TTC549 (cell line): Measurements from ENCODE around the gene NUDT8.
"Not testable (repeated sequence)": the region's sequence is repeated elsewhere in the genome, so short reads cannot be mapped to it uniquely, and the experiment has no call there.

Experiments
- FAIRE-seq: peaks from 2 replicates; lab custom pipeline; 2012; peaks lifted over from hg19 to GRCh38; lab: Jason Lieb, UNC

The NUDT8 gene

GRCh38 chr11:67660752-67661151 lies 31.0 kb upstream of the NUDT8 start:
- not testable (repeated sequence) for FAIRE-seq

DNA sequence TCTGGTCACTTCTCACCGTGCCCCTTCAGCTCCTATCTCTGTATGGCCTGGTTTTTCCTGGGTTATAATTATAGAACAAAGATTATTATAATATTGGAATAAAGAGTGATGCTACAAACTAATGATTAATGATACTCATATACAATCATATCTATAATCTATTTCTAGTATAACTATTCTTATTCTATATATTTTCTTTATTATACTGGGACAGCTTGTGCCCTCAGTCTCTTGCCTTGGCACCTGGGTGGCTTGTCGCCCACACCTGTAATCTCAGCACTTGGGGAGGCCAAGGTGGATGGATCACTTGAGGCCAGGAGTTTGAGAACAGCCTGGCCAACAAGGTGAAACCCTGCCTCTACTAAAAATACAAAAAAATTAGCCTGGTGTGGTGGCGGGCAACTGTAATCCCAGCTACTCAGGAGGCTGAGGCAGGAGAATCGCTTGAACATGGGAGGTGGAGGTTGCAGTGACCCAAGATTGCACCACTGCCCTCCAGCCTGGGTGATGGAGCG lies 30.0 kb upstream of the NUDT8 start:
- not testable (repeated sequence) for FAIRE-seq

DNA sequence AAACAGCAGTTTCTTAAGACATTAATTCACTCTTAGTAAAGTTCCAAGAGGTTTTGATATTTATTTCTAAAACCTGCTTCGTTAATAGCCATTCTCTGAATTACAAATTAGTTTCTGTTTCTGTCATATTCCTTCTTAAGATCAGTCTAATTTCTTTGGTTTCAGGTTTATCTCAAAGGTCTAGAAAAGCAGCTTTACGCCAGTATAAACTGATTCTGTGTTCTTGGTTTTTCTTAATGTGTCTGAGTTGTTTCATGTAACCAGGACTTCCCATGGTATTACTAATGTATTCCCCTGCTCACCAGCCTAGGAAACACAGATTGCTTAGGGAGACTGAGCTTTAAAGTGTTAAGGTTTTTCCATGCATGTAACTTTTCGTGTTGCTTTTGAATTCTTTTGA lies 27.6 kb upstream of the NUDT8 start:
- no peak for FAIRE-seq

- FAIRE-seq: no peak
Measured at GRCh38 chr11:67656278-67656922, 26.7 kb upstream of the NUDT8 start.

DNA sequence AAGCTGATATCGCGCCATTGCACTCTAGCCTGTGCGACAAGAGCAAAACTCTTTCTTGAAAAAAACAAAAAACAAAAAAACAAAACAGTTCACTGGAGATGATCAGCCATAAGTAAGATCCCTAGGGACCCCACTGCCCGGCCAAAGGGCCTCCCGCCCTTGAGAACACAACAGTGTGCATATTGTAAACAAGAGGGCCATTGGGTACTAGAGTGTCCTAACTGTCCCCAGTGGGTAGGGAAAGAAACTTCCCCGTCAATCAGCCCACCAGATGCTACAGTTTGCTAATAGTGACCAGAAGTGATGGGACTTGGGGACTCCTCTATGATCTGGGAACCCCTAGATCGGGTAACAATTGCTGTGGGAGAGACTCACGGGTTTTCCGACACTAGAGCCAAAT lies 24.5 kb upstream of the NUDT8 start:
- no peak for FAIRE-seq

GRCh38 chr11:67652965-67653845 lies 23.5 kb upstream of the NUDT8 start:
- FAIRE-seq: no peak

DNA sequence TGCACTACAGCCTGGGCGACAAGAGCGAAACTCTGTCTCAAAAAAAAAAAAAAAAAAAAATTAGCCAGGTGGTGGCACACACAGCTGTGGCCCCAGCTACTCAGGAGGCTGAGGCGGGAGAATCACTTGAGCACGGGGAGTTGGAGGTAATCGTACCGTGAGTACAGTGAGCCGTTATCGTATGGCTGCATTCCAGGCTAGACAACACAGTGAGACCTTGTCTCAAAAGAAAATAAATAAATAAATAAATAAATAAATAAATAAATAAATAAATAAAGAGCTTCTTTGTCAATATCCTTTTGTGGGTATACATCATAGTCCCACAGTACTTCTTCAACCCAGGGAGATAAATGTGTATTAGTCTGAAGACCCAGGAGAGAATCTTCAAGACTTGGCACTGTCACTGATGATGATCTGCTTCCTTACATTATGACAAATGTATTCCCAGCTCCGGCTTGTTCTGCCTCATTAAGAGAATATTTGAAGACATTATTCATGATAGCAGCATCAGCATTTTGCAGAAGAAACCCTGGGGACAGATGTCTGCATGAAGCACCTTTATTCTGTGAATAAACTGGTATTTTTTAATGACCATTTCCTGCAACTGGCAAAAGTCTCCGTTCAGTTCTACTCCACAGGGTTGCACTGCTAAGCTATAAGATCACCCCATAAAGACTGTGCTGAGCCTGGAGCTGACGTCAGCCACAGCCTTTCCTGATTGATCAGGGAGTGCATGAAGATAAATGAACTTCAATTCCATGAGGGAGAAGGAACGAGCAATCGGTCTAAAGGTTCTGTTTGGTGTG lies 22.4 kb upstream of the NUDT8 start:
- no peak for FAIRE-seq

- FAIRE-seq: no peak
Measured at GRCh38 chr11:67649634-67650510, 20.1 kb upstream of the NUDT8 start.

DNA sequence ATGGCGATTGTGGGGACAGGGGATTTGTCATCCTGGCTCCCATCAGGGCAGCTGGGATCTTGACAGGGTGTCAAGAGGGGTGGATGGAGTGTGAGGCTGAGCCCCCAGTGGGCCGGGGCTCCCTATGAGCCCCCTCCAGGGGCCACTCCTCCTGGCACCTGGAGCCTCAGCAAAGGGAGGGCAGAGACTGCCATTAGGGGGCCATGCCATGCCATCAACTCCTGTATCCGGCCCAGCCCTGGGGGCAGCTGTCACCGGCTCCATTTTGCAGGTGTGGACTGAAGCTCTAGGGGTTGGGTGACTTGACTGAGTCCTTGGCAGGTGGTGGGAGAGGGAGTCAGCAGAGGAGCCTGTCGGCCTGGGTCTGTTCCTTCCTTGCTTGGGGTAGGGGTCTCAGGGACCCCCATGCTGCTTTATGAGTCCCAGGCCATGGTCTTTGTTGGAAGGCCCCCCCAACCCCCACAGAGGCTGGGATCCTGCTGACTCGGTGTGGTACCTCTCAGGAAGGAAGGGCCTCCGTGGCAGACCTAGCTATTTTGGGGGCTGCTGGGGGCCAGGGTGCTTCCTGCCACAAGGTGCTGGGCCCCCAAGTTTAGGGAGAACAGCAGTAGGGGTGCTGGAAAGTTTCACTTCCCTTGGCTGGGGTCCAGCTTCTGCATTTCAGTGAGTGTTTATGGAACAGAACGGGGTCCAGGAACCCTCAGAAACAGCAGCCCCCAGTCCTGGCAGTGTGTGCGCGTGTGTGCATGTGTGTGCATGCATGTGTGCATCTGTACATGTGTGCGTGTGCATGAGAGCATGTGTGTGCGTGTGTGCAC lies 19.3 kb upstream of the NUDT8 start:
- no peak for FAIRE-seq

DNA sequence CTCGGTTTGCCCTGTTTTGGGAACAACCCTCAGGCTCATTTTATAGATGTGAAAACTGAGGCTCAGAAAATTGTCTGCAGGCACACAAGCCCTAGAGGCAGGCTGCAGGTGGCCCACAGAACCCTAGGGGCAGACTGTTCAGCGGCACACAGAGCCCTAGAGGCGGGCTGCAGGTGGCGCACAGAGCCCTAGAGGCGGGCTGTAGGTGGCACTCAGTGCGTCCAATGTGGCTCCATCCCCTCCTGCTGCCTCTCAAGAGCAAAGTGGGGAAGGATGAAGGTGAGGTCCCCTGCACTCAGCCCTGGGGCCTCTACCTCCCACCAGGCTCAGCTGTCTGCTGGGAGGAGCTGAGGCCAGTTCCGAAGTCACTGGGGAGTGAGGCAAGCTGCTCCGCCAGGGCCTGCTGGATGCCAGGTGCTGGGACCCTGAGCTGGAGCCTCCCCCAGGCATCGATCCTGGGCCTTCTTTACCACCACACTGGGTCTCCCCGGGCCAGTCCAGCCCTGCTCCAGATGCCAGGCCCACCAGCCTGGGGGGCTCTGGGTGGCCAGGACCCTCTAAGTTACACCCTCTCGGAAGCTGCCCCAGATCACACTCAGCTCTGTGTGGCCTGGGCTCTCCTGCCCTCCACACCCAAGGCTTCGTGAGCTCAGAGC lies 18.5 kb upstream of the NUDT8 start:
- no peak for FAIRE-seq

- no peak for FAIRE-seq
Measured at GRCh38 chr11:67647471-67647870, 17.7 kb upstream of the NUDT8 start.

DNA sequence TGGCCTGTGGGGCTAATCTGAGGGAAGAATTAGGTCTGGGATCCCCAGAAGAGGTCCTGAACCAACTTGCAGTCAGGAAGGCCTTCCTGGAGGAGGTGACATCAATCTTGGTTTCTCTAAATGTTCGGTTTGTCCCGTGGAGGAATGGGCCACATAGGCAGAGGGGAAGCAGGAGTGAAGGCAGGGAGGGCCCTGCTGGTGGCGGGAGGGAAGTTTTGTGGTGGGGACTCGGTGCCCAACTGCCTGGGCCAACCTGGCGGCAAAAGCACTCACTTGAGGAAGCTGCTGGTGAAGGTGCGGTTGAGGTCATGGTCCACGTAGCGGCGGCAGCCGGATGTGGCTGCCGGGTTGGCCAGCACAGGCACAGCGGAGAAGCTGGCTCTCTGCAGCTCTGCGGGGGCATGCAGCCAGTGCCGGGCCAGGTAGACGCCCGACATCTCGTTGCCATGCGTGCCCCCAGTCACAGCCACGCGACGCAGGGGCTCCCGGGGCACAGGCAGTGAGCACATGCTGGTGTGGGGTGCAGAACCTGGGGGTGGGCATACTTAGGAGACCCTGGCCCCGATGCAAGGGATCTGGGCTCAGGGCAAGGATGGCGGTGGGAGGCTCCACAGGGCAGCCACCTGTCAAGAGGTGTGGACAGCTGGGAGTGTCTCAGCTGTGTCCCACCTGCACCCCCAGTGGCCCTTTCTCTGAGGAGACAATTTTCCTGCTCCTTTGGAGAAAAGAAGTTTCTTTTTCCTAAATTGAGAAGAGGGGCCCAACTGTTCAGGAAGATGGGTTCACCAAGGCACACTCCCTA lies 17.0 kb upstream of the NUDT8 start:
- FAIRE-seq: no peak

DNA sequence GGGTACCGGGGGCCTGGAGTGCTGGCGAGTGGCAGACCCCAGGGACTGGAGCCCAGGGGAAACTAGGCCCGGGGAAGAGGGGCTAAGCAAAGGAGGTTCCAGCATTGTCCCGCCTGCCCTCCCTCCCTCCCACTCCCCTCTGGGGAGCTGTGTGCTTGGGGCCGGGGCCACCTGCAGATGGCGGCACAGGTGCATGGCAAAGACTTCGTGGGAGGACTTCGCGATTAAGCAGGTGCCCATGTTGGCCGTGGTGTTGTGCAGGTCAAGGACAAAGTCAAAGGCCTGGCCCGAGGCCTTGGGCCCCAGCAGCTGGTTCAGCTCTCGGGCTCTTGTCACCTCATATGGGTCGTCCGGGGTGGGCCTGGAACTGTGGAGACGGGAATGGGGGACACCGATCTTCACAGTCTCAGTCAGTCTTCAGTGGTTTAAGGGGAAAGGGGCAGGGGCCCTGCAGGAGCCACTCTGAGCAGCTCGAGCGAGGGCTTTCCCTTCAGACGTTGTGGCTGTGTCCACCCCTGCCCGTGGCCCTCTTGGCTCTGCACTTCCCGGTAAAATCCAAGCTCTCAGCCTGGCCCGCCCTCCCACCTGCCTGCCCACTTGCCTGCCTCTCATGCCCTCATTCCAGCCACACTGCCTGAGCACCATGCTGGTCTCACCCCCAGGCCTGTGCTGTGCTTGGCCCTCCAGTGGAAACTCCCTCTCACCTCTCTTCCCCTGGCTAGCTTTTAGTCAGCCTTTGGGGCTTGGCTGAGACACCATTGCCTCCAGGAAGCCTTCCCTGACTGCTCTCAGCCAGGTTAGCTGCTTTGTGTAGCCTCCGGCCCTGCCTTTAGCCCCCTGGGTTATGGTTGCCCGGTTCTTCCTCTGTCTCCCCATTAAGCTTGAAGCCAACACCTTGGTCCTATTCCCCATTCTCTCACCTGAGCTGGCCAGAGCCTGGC lies 16.1 kb upstream of the NUDT8 start:
- no peak for FAIRE-seq

- FAIRE-seq: no peak
Measured at GRCh38 chr11:67644472-67645418, 15.0 kb upstream of the NUDT8 start.

DNA sequence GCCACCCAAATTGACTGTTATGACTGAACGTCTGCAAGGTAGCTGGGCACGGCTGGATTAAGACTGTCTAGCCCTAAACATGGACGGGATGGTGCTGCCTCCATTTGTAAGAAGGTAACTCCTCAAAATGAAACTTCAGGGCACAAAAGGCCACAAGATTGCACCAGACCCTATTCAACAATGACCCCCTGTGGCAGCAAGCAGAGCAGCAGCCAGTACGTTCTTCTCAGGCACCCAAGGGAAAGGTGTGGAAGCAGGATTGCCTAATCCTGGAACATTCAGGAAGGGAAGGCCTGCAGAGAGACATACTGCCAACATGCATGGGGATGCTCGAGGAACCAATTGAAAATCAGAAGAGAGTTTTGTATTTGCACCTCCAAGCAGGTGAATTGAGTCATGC lies 14.3 kb upstream of the NUDT8 start:
- no peak for FAIRE-seq

- no peak for FAIRE-seq
Measured at GRCh38 chr11:67642173-67643120, 12.7 kb upstream of the NUDT8 start.
